Fibroblast of peridontal ligament (primary cell): Measurements from ENCODE around the gene ZNF23.

Source experiments
- DNase-seq: peaks from one replicate; pipeline ENCODE4 v3.0.0-alpha.2; 2010; ENCODE audit errors: extremely low read depth

The ZNF23 gene

DNA sequence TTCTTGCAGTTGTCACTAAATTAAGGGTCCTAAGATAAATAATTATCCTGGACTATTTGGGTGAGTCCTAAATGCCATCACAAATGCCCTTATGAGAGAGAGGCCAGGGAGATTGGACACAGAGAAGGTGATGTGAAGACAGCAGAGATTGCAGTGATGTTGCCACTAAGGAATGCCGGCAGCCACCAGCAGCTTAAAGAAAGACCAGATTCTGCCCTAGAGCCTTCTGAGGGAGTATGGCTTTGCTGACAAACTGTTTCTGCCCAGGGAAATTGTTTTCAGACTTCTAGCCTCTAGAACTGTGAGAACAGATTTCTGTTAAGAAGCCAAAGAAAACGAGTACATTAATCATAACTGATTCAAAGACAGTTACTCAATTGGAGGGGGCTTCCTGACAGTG, 10.0 kb upstream of the ZNF23 start:
- no peak for DNase-seq

DNA sequence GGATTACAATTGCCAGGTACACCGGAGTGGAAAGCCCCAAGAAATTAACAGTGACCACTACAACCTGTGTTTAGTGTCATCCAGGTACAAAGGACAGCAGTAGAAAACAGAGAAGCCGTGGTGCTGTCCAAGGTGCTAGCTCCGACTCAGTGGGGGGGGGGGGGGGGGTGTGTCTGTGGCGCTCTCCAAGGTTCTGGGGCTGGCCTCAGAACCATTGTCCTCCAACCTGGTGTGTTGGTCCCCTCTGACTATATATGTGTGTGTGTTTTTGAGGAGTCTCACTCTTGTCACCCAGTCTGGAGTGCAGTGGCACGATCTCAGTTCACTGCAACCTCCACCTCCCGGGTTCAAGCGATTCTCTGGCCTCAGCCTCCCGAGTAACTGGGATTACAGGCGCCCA, 5.8 kb upstream of the ZNF23 start:
- peak; percentile 11 for DNase-seq

DNA sequence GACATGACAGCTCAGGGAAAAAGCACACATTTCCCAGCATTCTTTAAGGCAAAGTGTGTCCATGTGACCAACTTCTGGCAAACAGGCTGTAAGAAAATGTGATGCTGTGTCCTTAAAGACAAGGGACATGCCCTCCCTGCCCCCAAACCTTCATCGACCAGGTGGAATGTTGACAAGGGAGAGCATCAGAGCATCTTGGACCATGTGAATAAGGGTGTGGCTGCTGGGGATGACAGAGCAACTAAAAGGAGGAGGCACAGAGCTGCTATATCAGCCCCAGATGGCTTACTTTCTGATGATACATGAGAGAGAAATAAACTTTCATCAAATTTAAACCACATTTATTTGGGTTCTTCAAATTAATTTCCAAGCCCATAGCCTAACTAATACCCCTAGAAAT, 2.2 kb upstream of the ZNF23 start:
- no peak for DNase-seq

DNA sequence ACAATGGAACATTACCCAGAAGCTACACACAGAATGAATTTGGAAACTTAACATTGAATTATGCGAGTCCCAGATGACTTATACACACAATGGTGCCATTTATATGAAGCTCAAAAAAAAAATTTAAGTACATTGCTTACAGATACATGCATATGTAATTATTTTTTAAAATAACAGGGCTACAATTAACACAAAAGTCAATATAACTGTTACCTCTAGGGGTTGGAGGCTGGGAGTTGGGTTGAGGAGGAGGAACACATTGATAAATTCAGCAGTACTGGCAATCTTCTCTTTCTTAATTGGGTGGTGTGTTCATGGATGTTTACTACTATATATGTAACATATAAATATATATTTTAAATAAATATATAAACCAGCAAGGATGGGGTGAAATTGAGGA, 1.1 kb downstream of the ZNF23 start:
- no peak for DNase-seq

DNA sequence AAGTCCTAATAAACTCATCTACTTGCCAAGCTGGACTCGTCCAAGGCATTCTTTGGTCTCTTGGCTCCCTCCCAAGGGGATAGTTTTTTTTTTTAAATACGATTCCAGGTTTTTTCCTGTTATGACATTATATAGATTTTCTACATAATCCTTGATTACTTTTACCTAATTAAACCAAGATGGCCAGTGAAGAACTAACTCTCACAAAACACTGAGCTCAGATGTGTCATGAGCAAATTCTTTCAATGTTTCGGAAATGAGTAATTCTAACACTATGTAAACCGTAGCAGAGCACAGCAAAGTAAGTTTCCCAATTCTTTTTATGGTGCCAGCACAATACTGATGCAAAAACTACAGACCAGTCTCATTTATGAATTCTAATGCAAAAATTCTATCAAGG, 1.8 kb downstream of the ZNF23 start:
- DNase-seq: peak; percentile 91

DNA sequence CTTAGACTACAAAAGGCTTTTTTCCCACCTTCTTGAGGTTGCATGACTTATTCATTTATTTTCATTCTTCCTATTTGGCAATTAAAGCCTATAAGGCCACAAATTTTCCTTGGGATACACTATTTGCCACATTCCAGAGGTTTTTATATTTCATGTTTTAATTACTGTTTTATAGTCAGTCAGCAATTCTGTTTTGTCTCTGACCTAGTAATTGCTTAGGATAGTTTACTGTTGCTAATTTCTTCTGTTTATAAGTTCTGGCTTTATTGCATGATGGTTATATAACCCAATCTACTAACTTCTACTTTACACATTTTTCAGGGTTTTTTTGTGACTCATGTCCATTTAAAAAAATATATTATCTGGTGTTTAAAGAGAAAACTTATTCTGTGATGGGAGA, 2.5 kb downstream of the ZNF23 start:
- peak; percentile 18 for DNase-seq

DNA sequence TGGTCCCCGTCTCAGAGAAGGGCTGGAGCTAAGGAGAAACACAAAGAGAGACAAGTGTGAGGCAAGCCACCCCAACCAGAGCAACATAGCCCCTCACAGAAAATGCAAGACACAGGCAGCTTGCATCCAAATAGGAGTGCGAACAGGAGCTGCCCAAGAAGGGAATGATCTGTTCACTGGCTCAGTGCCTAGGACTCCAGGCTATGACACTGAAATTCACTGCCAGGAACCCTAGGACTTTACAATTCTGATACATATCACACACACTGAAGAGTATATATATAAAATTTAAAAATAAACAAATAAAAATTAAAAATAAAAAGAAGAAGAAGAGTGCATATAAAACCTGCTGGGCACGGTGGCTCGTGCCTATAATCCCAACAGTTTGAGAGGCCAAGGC, 5.2 kb downstream of the ZNF23 start:
- no peak for DNase-seq

DNA sequence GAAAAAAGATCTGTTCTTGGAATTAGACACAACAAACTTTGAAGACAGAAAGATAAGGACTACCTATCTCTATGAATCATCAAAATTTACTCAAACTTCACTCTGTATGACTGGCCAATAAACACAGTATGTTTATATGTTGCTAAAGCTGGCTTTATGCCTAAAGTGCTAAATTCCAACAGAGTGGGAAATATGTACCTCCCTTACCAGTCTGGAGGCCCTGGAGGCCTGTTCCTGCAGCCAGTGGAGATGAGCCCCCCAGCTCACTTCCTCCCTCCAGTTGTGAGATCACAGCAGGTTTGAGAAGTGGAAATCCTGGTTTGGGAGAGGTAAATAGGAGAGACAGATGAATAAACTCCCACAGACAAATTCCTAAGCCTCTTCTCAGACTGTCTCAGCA, 9.0 kb downstream of the ZNF23 start:
- DNase-seq: no peak

DNA sequence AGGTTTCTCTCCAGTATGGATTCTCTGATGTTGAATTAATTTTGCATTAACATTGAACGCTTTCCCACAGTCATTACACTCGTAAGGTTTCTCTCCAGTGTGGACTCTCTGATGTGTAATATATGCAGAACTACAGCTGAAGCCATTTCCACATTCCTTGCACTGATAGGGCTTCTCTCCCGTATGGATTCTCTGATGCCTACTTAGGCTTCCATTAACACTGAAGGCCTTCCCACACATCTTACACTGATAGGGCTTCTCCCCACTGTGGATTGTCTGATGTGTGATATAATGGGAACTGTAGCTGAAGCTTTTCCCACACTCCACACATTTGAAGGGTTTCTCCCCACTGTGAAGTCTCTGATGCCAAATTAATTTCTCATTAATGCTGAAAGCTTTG, 13.0 kb downstream of the ZNF23 start:
- DNase-seq: no peak

DNA sequence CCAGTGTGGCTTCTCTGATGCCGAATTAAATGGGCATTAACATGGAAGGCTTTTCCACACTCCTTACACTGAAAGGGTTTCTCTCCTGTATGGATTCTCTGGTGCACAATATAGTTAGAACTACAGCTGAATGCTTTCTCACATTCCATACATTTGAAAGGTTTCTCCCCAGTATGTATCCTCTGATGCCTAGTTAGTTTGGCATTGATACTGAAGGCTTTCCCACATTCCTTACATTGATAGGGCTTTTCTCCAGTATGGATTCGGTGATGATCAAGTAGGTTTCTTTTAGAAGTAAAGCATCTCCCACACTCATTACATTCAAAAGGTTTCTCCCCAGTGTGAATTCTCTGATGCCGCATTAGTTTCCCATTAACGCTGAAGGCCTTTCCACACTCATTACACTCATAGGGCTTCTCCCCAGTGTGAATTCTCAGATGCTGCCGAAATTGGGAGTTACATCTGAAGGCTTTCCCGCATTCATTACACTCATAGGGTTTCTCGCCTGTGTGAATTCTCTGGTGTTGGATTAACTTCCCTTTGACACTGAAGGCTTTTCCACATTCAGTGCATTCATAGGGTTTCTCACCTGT, 13.7 kb downstream of the ZNF23 start:
- DNase-seq: no peak

DNA sequence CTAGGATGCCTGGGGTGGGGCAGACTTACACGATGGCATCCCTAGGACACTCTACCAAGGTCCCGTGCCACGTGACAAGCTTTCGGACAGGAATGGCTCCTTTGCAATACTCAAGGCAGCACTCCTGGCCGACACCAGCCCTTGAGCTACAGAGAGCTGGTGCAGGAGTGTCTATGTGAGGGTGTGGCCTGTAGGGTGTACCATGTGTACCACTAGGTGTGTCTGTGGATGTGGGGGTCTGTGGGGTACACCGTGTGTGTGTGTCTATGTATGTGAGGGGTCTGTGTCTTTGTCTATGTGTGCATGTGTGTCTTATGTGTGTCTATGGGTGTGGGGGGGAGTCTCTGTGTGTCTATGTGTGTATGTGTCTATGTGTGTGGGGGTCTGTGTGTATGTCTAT, 18.3 kb downstream of the ZNF23 start:
- no peak for DNase-seq

DNA sequence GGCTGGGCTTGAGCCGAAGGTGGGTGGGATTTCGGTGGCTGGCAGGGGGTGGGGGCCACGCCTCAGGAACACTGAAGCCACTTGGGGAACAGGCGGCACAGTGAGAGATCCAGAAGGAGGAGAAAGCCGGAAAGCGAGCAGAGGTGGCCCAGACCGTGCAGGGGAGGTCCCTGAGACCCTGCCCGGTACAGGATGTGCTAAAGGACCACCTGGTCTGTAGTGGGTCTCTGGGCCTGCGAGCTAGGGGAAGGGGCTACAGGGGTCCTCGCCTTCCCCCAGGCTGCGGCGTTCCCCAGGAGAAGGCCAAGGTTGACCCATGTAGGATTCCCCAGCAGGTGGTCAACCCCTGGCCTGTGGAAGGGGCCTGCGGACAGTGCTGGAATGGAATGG, 20.0 kb downstream of the ZNF23 start, which contains the start of gene TLE7:
TLE7 (minus strand) TSS at position 4 of the 390 bp plus-strand sequence. CDS start 8,730 bp downstream, outside the sequence.
- DNase-seq: no peak

DNA sequence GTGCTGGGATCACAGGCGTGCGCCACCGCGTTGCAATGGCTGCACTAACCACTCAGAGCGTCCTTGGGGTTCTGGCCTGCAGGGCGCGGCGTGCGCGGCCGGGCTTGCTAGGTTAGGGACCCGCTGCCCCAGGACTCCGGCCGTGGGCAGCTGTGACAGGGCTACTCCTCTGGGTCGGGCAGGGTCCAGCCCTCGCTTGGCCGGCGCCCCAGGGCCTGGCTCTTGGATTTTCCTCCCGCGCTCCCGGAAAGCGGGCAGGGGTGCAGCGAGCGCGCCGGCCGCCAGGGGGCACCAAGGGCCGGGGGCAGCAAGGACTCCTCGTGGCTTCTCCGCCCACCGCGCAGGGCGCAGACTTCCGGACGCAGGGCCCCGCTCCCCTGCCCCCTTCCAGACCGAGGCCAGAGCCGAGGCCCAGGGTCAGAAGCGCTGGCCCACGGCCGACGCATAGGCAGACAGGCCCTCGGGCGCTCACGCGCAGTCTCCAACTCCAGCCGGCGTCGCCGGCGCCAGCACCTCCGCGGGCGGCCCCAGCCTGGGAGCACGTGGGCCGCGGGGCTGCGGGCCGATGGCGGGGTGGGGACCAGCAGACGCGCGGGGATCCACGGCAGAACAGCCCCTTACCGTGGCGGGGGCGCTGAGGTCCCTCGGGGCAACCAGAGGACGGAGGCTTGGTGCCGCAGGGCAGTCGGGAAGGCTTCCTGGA, 20.5 kb downstream of the ZNF23 start:
- no peak for DNase-seq

DNA sequence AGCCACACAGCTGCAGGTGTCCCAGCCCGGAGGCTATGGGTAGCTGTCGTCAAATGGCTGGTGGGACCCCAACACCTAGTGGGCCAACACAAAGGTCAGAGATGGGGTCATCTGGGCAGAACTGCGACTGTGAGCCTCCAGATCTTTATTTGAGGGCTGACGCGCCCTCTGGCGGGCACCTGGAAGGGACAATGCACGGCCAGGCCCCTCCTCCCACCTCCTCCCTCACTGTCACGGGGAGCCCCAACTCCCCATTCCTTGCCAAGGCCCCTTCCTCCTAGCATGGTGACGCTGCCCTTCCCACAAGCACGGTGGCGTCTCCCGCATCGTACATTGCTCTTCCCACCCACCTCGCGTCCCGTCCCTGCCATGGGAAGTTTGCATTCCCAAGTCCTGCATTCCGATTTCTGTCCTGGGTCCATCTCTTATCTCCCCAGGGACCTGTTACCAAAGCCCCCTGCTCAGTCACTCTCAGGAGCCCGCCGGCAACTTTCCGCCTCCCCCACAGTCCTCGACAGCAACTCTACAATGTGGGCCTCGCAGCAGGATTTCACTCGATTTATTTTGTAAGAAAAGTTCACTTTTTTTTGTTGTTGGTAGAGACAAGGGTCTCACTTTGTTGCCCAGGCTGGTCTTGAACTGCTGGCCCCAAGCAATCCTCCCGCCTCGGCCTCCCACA, 21.2 kb downstream of the ZNF23 start:
- no peak for DNase-seq

DNA sequence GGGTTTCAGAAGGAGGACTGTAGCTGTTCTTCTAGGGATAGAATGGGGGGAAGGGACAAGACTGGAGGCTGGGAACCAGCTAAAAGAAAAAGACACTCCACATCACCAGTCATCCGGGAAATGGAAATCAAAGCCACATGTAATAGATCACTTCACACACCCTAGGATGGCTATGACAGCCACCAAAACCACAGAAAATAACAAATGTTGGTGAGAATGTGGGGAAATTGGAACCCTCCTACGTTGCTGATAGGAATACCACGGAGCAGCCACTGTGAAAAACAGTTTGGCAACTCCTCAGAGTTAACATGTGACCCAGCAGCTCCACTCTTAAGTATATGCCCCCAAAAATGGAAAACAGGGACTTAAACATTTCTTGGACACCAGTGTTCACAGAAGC, 22.5 kb downstream of the ZNF23 start:
- peak; percentile 23 for DNase-seq

DNA sequence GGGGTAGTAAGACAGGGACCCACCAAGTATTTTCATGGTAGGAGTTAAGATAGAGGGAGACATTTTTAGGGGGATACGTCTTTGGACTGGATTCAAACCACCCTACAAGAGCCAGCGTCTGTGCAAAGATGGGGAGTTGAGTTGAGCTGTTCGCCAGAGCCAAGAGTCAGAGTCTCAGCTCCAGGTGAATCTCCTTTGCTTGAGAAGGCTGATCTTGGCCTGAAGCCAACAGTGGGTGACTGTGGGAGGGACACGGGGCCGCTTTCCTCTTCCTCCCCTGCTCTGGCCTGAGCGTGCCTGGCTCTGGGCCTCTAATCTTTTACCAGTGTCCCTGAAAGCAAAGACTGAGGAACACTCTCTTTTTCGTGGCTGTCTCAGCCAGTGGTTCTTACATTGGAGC, 25.6 kb downstream of the ZNF23 start:
- DNase-seq: no peak

DNA sequence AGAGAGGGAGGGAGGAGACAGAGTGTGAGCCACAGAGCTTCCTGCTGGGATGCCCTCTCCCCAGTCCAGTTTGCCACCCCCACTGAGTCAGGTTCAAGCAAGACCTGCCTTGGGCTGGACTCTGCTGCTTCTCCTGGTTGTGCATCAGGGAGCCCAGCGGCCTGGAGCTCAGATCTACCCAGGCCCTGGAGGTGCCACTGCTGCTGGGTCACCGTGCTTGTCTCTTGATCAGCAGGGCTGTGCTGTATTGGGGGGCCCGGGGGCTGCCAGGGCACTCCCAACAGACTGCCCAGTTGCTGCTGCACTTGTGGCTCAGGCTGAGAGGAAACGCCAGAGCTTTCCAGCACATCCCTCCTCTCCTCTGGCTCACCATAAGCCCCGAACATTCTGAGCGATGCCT, 29.1 kb downstream of the ZNF23 start:
- no peak for DNase-seq

DNA sequence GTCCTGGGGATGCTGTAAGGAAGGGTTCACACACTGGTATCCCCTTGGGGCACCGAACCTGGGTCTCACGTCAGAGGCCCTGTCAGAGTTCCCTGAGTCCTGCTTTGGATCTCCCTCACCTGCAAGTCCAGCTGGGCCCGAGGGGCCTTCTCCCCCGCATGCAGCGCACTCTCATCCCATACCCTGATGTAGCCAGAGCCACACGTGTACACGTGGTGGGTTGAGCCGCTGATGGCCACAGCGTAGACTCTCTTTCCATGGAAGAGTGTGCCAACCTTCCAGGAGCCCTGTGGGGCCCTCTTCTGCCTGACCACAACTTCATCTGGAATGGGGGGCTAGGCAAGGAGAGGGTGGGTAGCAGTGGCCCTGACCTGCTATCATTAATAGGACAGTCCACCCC, 30.1 kb downstream of the ZNF23 start:
- DNase-seq: no peak

DNA sequence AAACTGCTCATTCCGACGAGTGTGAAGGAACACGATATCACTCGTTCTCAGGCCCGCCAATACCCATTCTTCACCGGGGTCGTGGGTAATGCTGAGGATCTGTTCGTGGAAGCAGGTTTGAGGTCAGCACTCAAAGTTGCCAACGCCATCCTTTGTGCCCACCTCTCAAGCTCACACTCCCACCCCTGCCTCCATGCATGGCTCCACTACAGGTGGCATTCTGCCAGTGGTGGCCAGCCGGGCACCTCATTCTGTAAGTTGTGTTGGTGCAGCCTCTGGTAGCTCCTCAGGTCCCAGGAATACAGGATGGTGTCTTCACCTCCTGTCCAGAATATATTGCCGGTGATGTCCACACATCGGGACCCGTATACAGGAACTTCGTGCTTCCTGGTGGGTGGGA, 30.9 kb downstream of the ZNF23 start:
- DNase-seq: no peak

DNA sequence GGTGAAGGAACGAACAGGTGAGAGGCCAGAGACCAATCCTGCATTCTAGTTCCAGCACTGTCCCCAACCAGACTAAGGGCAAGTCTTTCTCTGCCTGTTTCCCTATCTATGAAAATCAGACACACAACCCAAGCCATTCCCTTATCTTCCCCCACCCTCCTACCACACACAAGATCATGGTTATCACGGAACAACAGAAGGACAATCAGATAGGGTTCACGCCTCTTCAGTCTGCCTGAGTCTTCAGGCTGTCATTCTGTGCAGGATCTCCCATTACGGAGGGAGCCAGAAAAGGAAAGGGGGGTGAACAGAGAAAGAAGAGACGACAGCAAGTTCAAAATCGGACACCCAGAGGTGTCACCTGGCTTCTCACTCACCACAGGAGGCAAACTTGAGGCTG, 31.3 kb downstream of the ZNF23 start:
- DNase-seq: no peak

DNA sequence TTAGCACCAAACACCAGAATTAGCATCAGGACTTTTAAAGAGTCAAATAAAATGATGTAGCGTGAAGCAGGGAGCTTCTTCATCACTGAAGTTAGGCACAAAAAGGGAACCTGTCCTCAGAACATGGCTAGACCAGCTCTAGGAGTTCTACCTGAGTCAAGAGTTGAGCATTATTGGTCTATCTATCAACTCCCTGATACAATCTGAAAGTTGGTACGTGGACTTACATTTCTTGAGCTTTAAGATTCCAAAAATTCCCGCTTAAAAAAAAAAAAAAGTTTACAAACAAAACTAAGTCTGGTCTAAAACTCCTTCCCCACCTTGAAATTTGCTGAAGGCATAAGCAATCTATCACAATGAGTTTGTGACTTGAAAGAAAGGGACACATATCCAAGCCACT, 32.5 kb downstream of the ZNF23 start:
- DNase-seq: no peak

DNA sequence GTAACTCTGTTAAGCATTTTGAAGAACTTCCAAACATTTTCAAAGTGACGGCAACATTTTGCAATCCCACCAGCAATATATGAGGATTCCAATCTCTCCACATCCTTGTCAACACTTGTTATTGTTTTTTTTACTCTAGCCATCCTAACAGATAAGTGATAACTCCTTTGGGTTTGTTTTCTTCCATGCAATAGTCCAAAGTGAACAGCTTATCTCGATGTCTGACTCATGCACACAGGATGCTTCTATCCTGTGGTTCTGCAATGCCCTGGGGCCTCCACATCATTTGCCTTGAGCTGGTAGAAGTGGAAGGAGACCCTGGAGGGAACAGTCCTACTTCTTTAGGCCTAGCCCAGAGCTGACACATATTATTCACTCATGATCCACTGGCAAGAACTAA, 33.2 kb downstream of the ZNF23 start:
- DNase-seq: no peak

DNA sequence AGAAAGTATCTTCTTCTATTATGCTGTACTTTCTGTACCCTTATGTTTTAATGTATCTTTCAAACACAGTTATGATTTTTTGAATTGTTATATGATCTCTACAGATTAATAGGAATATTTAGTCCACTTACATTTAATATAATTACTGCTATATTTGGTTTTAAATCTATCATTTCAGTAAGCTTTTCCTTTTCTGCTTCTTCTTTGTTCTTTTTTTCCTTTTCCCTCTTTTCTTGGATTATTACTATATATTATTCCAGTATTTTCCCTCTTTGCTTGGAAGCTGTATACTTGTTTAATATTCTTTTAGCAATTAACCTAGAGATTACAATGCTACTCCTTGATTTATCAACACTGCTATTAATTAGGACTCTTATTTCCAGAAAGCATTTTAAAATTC, 33.7 kb downstream of the ZNF23 start:
- DNase-seq: no peak
